Activated T-cell treated with anti-CD3 and anti-CD28 coated beads, Interleukin-2, amount 50 U/mL, for 24 hours (primary cell): ENCODE results near the gene SULT1B1.

Source experiments
- DNase-seq: peaks from one replicate; pipeline ENCODE4 v3.0.0-alpha.2; 2020
- H3K27ac Mint-ChIP-seq: 2 replicates; pipeline ENCODE4 v1.8.0; 2020; ENCODE audit warnings: mild to moderate bottlenecking, mixed read lengths
- H3K27me3 Mint-ChIP-seq: 2 replicates; pipeline ENCODE4 v1.8.0; 2020; ENCODE audit warnings: mixed read lengths
- H3K36me3 Mint-ChIP-seq: 2 replicates; pipeline ENCODE4 v1.8.0; 2020; ENCODE audit warnings: low read depth, mixed read lengths
- H3K4me1 Mint-ChIP-seq: 2 replicates; pipeline ENCODE4 v1.8.0; 2020; ENCODE audit warnings: low read depth, mixed read lengths
- H3K4me3 Mint-ChIP-seq: 2 replicates; pipeline ENCODE4 v1.8.0; 2020; ENCODE audit warnings: mild to moderate bottlenecking, moderate library complexity, mixed read lengths
- H3K9me3 Mint-ChIP-seq: 2 replicates; pipeline ENCODE4 v1.8.0; 2020; ENCODE audit warnings: mixed read lengths

SULT1B1 gene

DNA sequence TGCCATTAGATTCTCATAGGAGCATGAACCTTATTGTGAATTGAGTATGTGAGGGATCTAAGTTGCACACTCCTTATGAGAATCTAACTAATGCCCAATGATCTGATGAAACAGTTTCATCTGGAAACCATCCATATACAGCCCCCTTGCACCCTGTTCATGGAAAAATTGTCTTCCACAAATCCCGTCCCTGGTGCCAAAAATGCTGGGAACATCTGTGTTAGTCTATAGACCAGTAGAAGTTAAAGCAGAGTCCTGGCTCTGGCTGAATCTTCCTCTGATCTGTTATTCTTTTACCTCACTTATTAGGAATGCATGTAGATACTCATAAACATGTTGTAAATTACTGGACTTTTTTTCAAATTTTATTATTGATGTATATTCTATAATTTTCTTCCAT is 29.2 kb downstream of the SULT1B1 start:
- Mint-ChIP-seq H3K9me3 (no peaks in the 10 kb centered on the region), H3K27ac (no peak overlapping the region), H3K4me1 (peaks cover 5% of the 10 kb centered on the region), H3K27me3 (no peaks in the 10 kb centered on the region), H3K36me3 (peaks cover 11% of the 10 kb centered on the region), H3K4me3 (no peak overlapping the region)
- DNase-seq: no peak

DNA sequence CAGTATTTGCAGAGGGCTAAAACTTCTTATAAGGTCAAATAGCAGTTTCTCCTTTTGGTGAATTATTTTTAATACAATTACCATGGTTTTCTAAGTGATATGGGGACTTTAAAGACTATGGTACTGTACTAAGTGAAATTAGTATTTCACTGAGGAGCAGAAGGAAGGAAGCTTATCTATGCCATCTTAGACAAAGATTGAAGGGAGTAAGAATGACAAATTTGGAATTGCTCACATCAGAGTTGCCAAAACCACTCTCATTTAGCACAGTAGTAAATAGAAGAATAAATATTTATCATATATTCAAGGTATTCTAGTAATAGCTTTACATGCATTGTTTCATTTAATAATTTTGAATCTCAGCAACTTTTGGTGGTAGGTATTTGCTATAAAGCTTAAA is 30.4 kb downstream of the SULT1B1 start:
- H3K4me3 Mint-ChIP-seq: no peak overlapping the region
- peaks cover 5% of the 10 kb centered on the region for H3K4me1 Mint-ChIP-seq

DNA sequence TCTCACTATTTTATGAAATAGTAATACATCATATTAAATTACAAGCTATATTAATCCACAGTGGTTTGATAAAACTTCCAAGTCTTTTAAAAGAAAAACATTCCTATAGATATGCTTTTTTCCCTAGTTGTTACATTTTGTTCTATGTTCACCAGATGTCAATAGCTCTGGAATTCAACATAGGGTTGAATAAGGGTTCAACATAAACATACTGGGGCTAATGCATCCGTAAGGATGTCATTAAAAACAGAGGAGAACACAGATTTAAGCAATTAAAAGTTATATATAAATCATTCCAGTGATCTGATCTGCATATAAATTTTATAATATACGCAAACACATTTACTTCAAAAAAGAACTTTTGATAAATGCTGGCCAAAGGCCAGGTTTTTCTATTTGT is 32.5 kb downstream of the SULT1B1 start:
- no peak overlapping the region for H3K4me3 Mint-ChIP-seq
- no peak for DNase-seq
- H3K9me3 Mint-ChIP-seq: peaks cover 2% of the 10 kb centered on the region
- H3K4me1 Mint-ChIP-seq: peaks cover 5% of the 10 kb centered on the region
- H3K27me3 Mint-ChIP-seq: no peaks in the 10 kb centered on the region
- H3K36me3 Mint-ChIP-seq: peaks cover 16% of the 10 kb centered on the region
- no peak overlapping the region for H3K27ac Mint-ChIP-seq

More for the DNA sequence above, 30.4 kb downstream of the SULT1B1 start:
- no peak overlapping the region for H3K27ac Mint-ChIP-seq
- peaks cover 15% of the 10 kb centered on the region for H3K36me3 Mint-ChIP-seq
- H3K27me3 Mint-ChIP-seq: no peaks in the 10 kb centered on the region
- DNase-seq: no peak
- no peaks in the 10 kb centered on the region for H3K9me3 Mint-ChIP-seq

DNA sequence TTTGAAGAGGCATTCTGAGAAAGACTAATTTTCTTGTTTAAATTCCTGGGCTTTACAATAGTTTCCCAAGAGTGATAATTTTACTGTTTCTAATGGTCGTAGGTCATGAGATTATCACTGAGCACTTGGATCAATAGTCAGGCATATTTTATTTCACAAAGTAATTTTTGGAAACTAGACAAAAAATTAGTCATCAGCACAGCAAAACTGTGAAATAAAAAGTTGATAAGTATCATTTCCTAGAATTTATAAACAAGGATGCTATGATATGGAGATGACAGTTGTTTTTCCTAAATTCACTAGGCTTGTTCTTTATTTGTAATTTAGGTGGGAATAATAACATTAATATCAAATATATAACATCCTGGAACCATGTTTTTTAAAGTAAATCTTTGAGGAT is 33.0 kb downstream of the SULT1B1 start:
- peaks cover 17% of the 10 kb centered on the region for H3K36me3 Mint-ChIP-seq
- peaks cover 2% of the 10 kb centered on the region for H3K9me3 Mint-ChIP-seq
- no peak for DNase-seq
- no peak overlapping the region for H3K27ac Mint-ChIP-seq
- H3K27me3 Mint-ChIP-seq: no peaks in the 10 kb centered on the region
- H3K4me1 Mint-ChIP-seq: peaks cover 5% of the 10 kb centered on the region
- H3K4me3 Mint-ChIP-seq: no peak overlapping the region

DNA sequence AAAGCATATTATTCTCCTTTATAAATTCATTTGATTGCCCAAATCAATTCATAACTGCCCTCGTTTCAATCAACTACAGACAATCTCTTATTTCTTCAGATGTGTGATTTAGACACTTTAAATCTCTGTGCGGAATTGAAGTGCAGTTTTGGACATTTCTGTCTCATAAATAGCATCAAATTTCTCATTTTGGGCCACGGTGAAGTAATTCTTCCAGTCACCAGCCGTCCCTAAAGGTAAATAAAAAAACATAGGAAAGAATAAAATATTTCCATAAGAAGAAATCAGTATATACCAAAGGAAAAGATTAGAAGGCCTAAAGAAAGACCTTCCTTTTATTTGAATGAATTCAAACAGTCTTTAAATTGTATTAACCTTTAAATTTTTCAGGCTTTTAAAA is 33.4 kb downstream of the SULT1B1 start:
- no peak overlapping the region for H3K4me3 Mint-ChIP-seq
- peaks cover 2% of the 10 kb centered on the region for H3K9me3 Mint-ChIP-seq
- H3K36me3 Mint-ChIP-seq: peaks cover 15% of the 10 kb centered on the region
- peaks cover 5% of the 10 kb centered on the region for H3K4me1 Mint-ChIP-seq
- no peak overlapping the region for H3K27ac Mint-ChIP-seq
- no peaks in the 10 kb centered on the region for H3K27me3 Mint-ChIP-seq
- DNase-seq: no peak

DNA sequence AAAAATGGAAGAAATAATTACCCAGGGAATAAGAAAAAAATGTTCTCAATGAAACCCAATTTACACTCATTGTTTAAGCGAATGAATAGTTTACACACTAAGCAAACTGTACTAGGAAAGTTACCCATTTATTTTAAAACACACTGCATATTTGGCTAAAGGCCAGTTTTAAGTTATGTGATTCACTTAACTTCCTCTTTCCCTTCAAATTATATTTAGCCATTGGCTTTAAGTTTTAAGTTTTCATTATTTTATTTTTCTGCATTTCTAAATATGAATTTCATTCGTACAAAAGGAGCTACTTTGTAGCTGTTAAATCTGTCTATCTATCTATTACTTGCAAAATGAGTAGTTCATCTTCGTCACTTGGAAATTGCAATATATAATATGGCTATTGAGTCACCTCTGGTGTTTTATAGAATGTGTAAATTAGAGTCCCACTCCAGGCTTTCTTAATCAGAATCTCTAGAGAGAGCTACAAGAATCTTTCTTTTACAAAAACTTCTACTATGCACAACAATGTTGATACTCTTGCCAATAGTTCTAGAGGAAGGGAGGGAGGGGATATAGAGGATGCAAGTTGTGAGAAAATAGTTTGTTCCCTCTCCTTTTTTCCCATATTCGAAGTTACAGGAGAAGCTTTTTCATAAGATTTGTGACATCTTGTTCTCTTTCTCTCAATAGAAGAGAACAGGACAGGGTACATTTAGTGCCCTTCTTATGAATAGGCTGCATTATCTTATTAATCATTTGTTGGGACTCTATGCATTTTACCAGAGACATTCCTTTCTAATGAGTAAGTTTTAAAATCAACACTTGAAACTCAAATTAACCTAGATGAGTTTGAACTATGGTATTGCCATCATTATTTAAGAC is 41.8 kb downstream of the SULT1B1 start:
- peaks cover 4% of the 10 kb centered on the region for H3K36me3 Mint-ChIP-seq
- DNase-seq: no peak
- no peak overlapping the region for H3K4me3 Mint-ChIP-seq
- H3K9me3 Mint-ChIP-seq: no peaks in the 10 kb centered on the region
- H3K4me1 Mint-ChIP-seq: no peaks in the 10 kb centered on the region
- no peaks in the 10 kb centered on the region for H3K27me3 Mint-ChIP-seq
- H3K27ac Mint-ChIP-seq: no peak overlapping the region

DNA sequence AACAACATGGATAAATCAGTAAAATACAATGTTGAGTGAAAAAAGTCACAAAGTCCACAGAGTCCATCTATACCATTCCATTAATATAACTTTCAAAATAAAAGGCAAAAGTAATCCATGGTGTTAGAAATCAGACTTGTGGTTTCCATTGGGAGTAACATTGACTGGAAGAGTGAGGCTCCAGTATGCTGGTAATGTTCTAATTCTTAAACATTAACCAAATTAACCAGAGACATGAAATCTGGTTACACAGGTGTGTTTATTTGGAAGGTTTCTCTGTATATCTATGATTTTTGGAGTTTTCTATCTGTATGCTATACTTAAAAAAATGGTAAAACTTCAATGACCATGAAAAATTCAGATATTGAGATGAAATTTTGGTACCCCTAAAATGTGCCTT is 42.6 kb downstream of the SULT1B1 start:
- Mint-ChIP-seq H3K4me3 (no peak overlapping the region), H3K9me3 (no peaks in the 10 kb centered on the region), H3K36me3 (peaks cover under 1% of the 10 kb centered on the region), H3K27ac (no peak overlapping the region), H3K27me3 (no peaks in the 10 kb centered on the region), H3K4me1 (no peaks in the 10 kb centered on the region)
- no peak for DNase-seq

DNA sequence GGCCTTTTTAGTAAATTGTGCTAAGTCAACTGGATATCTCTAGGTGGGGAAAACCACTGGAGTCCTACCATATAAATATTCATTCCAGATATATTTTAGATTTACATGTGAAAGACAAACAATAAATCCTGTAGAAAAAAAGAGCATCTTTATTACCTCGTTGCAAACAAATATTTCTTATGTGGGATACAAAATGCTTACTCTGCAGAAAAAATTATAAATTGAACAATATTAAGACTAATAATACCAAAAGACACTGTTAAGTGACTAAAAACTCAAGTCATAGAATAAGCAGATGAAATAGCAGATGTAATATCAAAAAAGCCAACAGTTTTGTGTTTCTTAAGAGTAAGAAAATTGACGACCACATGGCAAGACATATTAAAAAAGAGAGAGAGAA is 43.8 kb downstream of the SULT1B1 start:
- H3K9me3 Mint-ChIP-seq: no peaks in the 10 kb centered on the region
- no peaks in the 10 kb centered on the region for H3K36me3 Mint-ChIP-seq
- H3K27ac Mint-ChIP-seq: no peak overlapping the region

DNA sequence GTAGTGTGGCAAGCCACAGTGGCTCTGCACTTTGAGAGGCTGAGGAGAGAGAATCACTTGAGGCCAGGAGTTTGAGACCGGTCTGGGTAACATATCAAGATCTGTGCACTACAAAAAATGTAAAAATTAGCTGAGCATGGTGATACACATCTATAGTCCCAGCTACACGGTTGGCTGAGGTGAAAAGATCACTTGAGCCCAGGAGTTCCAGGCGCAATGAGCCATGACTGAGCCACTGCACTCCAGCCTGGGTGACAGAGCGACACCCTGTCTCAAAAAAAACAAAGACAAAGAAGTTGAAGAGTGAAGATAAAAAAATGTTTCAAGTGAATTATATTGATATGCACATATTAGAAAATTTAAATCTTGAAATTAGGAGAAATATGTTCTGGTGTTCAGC is 46.3 kb downstream of the SULT1B1 start:
- no peaks in the 10 kb centered on the region for H3K27me3 Mint-ChIP-seq
- DNase-seq: no peak
- no peak overlapping the region for H3K4me3 Mint-ChIP-seq
- H3K9me3 Mint-ChIP-seq: peaks cover 7% of the 10 kb centered on the region
- no peak overlapping the region for H3K27ac Mint-ChIP-seq
- no peaks in the 10 kb centered on the region for H3K36me3 Mint-ChIP-seq
- H3K4me1 Mint-ChIP-seq: no peaks in the 10 kb centered on the region

More for the DNA sequence above, 43.8 kb downstream of the SULT1B1 start:
- DNase-seq: no peak
- no peaks in the 10 kb centered on the region for H3K4me1 Mint-ChIP-seq
- no peak overlapping the region for H3K4me3 Mint-ChIP-seq
- no peaks in the 10 kb centered on the region for H3K27me3 Mint-ChIP-seq

DNA sequence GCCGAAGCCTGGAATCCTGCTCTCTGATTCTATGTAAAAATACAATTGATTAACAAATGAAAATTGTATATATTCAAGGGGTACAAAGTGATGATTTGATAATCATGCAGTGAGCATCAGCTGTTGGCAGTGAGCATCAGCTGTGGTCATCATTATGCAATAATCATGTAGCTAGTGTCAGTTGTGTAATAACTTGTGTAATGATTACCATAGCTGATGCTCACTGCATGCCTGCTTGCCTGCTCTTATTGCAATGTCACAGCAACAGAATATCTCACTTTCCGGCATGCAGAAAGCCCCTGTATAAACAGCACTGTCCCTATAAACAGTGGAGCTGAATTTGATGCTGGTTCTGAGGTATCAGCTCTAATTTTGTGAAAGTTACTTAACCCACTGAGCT is 46.8 kb downstream of the SULT1B1 start:
- H3K27me3 Mint-ChIP-seq: no peaks in the 10 kb centered on the region
- H3K9me3 Mint-ChIP-seq: peaks cover 7% of the 10 kb centered on the region
- no peak overlapping the region for H3K27ac Mint-ChIP-seq
- H3K4me1 Mint-ChIP-seq: no peaks in the 10 kb centered on the region
- no peak overlapping the region for H3K4me3 Mint-ChIP-seq
- H3K36me3 Mint-ChIP-seq: no peaks in the 10 kb centered on the region
- DNase-seq: no peak

DNA sequence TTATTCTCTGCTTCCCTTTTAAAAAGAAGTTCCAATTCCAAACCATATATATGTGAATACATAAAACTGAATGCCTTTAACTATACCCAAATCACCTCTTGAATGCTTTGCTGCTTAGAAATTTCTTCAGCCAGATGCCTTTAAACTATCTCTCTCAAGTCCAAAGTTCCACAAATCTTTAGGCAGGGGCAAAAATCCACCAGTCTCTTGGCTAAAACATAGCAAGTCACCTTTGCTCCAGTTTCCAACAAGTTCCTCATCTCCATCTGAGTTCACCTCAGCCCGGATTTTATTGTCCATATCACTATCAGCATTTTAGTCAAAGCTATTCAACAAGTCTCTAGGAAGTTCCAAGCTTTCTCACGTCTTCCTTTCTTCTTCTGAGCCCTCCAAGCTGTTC is 49.8 kb downstream of the SULT1B1 start:
- no peaks in the 10 kb centered on the region for H3K36me3 Mint-ChIP-seq
- H3K27me3 Mint-ChIP-seq: no peaks in the 10 kb centered on the region
- peaks cover 2% of the 10 kb centered on the region for H3K4me1 Mint-ChIP-seq
- no peak for DNase-seq
- no peak overlapping the region for H3K4me3 Mint-ChIP-seq
- no peak overlapping the region for H3K27ac Mint-ChIP-seq
- H3K9me3 Mint-ChIP-seq: peaks cover 7% of the 10 kb centered on the region

DNA sequence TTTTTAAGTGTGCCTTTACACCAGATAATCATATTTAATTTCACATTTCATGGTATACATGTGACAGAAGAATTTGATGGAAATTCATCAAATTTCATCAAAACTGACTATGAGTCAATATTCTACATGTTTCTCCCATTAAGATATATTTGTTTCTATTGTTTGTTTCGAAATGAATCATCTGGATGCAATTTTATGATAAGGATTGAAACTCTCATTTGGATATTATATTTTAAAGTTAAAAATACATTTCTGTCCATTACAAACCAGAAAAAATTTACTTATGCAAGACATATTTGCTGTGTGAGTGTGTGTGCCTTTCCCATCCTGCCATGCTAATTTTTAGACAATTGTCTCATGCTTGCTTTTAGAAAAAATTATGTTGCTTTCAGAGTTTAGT is 52.2 kb downstream of the SULT1B1 start:
- Mint-ChIP-seq H3K27ac (no peak overlapping the region), H3K9me3 (peaks cover 7% of the 10 kb centered on the region), H3K4me3 (no peak overlapping the region), H3K4me1 (peaks cover 2% of the 10 kb centered on the region), H3K36me3 (no peaks in the 10 kb centered on the region), H3K27me3 (no peaks in the 10 kb centered on the region)
- no peak for DNase-seq

DNA sequence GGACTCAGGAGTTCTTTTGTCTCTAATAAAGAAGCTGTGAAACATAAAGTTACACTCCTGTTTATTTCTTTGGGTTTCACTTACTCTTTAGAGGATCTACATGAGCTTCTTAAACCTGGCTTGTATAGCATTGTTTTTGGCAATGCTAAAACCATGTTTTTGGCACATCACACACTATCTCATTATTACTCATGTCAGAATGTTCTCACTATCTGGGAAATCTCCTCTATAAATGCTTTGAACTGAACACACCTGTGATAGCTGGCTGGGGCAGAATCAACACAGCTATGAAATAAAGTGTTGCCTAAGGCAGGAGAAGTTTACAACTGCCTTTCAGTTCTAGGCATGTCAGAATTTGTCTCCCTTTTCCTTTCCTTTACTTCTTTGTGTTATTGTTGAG is 52.6 kb downstream of the SULT1B1 start:
- Mint-ChIP-seq H3K4me1 (peaks cover 2% of the 10 kb centered on the region), H3K27ac (no peak overlapping the region), H3K36me3 (no peaks in the 10 kb centered on the region), H3K27me3 (no peaks in the 10 kb centered on the region), H3K4me3 (no peak overlapping the region), H3K9me3 (peaks cover 7% of the 10 kb centered on the region)
- DNase-seq: no peak

DNA sequence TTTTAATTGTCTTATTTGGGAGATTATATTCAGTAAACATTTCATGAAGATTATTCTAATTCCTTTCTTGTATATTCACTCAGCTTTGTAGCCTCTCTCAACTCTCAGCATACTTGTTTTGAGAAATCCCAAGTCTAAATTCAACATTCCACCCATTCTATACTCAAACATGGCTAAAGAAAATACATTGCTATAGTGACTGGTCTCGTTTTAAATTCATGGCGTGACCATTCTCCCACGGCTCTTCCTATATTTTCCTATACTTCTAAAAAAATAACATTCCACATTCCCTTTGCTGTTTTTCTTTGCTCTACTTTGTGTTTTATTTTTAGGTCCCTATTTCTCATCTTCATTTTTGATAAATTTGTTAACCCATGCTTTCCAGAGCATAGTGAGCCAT is 58.2 kb downstream of the SULT1B1 start:
- Mint-ChIP-seq H3K27ac (no peak overlapping the region), H3K4me3 (no peak overlapping the region), H3K4me1 (no peaks in the 10 kb centered on the region), H3K9me3 (peaks cover 10% of the 10 kb centered on the region), H3K36me3 (no peaks in the 10 kb centered on the region), H3K27me3 (no peaks in the 10 kb centered on the region)
- DNase-seq: no peak

DNA sequence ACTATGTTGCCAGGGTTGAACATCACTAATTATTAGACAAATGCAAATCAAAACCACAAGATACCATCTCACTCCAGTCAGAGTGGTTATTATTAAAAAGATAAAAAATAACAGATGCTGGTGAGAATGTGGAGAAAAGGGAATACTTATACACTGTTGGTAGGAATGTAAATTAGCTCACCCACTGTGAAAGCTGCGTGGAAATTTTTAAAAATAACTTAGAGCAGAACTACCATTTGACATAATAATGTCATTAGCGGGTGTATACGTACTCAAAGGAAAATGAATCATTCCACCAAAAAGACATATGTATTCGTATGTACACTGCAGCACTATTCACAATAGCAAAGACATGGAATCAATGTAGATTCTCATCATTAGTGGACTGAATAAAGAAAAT is 58.7 kb downstream of the SULT1B1 start:
- Mint-ChIP-seq H3K27ac (no peak overlapping the region), H3K36me3 (no peaks in the 10 kb centered on the region), H3K9me3 (peaks cover 10% of the 10 kb centered on the region), H3K27me3 (no peaks in the 10 kb centered on the region), H3K4me1 (no peaks in the 10 kb centered on the region), H3K4me3 (no peak overlapping the region)
- no peak for DNase-seq
